Measurements from ENCODE around the gene SYMPK.

The SYMPK gene

GRCh38 chr19:45789035-45789786, 73.7 kb downstream of the SYMPK start:
- Histone ChIP-seq H3K9me3 (ENCODE audit: severe bottlenecking) (no peaks in the 10 kb centered on the region), H3K36me3 (peaks cover 49% of the 10 kb centered on the region), H3K27me3 (ENCODE audit: insufficient read depth, low read depth, severe bottlenecking) (no peaks in the 10 kb centered on the region), H3K4me3 (ENCODE audit: low read depth, low read length) (no peak overlapping the region), H3K27ac (no peak overlapping the region)
- no peak for TF ChIP-seq CTCF (IDR thresholded peaks at IDR 0.05; ENCODE audit: low read depth, low read length)
- DNase-seq = no peak

GRCh38 chr19:45786533-45786894, 76.4 kb downstream of the SYMPK start:
- TF ChIP-seq CTCF (IDR thresholded peaks at IDR 0.05; ENCODE audit: low read depth, low read length) = no peak
- DNase-seq = no peak
- H3K4me3 ChIP-seq (ENCODE audit: low read depth, low read length) = no peak overlapping the region
- peaks cover 49% of the 10 kb centered on the region for H3K36me3 ChIP-seq
- no peak overlapping the region for H3K27ac ChIP-seq
- no peaks in the 10 kb centered on the region for H3K9me3 ChIP-seq (ENCODE audit: severe bottlenecking)
- no peaks in the 10 kb centered on the region for H3K27me3 ChIP-seq (ENCODE audit: insufficient read depth, low read depth, severe bottlenecking)

GRCh38 chr19:45785781-45786532, 77.0 kb downstream of the SYMPK start:
- no peaks in the 10 kb centered on the region for H3K9me3 ChIP-seq (ENCODE audit: severe bottlenecking)
- TF ChIP-seq CTCF (IDR thresholded peaks at IDR 0.05; ENCODE audit: low read depth, low read length) = no peak
- no peak overlapping the region for H3K27ac ChIP-seq
- no peak for DNase-seq
- H3K36me3 ChIP-seq = peaks cover 49% of the 10 kb centered on the region
- no peaks in the 10 kb centered on the region for H3K27me3 ChIP-seq (ENCODE audit: insufficient read depth, low read depth, severe bottlenecking)
- H3K4me3 ChIP-seq (ENCODE audit: low read depth, low read length) = no peak overlapping the region

GRCh38 chr19:45785097-45785496, 77.8 kb downstream of the SYMPK start:
- H3K27ac ChIP-seq = no peak overlapping the region
- no peaks in the 10 kb centered on the region for H3K27me3 ChIP-seq (ENCODE audit: insufficient read depth, low read depth, severe bottlenecking)
- TF ChIP-seq CTCF (IDR thresholded peaks at IDR 0.05; ENCODE audit: low read depth, low read length) = no peak
- H3K4me3 ChIP-seq (ENCODE audit: low read depth, low read length) = no peak overlapping the region
- peaks cover 42% of the 10 kb centered on the region for H3K36me3 ChIP-seq
- no peaks in the 10 kb centered on the region for H3K9me3 ChIP-seq (ENCODE audit: severe bottlenecking)
- DNase-seq = no peak

GRCh38 chr19:45784096-45784495, 78.9 kb downstream of the SYMPK start:
- H3K27ac ChIP-seq = no peak overlapping the region
- no peak overlapping the region for H3K4me3 ChIP-seq (ENCODE audit: low read depth, low read length)
- peaks cover 34% of the 10 kb centered on the region for H3K36me3 ChIP-seq
- H3K27me3 ChIP-seq (ENCODE audit: insufficient read depth, low read depth, severe bottlenecking) = no peaks in the 10 kb centered on the region
- peak; percentile 5 for DNase-seq
- no peaks in the 10 kb centered on the region for H3K9me3 ChIP-seq (ENCODE audit: severe bottlenecking)
- no peak for TF ChIP-seq CTCF (IDR thresholded peaks at IDR 0.05; ENCODE audit: low read depth, low read length)
